Mesothelial cell of epicardium (in vitro differentiated cells): ENCODE results near the gene CORO1A. TPM values are rescaled to one million over a fixed set of nuclear protein-coding genes. Genes with fewer than 3 reads are reported as not detected.

ENCODE experiments used
- DNase-seq, 2 experiments: peaks; one replicate each; pipeline ENCODE4 v3.0.0; 2021; ENCODE audit warnings: low spot score in 2 of 2; ENCODE audit not compliant: unreplicated experiment in 2 of 2
- H3K27ac Mint-ChIP-seq: 2 replicates; pipeline ENCODE4 v1.8.0; 2021; ENCODE audit warnings: mixed read lengths
- H3K27me3 Mint-ChIP-seq: 2 replicates; pipeline ENCODE4 v1.8.0; 2021; ENCODE audit warnings: low read depth, mixed read lengths
- H3K36me3 Mint-ChIP-seq: 2 replicates; pipeline ENCODE4 v1.8.0; 2021; ENCODE audit warnings: mixed read lengths
- H3K4me1 Mint-ChIP-seq: 2 replicates; pipeline ENCODE4 v1.8.0; 2021; ENCODE audit warnings: mixed read lengths
- H3K4me3 Mint-ChIP-seq: 2 replicates; pipeline ENCODE4 v1.8.0; 2021; ENCODE audit warnings: mild to moderate bottlenecking, moderate library complexity, mixed read lengths
- H3K9me3 Mint-ChIP-seq: 2 replicates; pipeline ENCODE4 v1.8.0; 2021; ENCODE audit warnings: mixed read lengths
- total RNA-seq: library from RNA; stranded (reverse); gene quantifications from 3 replicates; pipeline ENCODE4 v1.2.1, GENCODE V29; 2021
- TF ChIP-seq, protein P1 (sequence below): fragments of 200-600 bp; sonication (generic); IDR thresholded peaks from one replicate; pipeline ENCODE4 v1.5.0; 2021; ENCODE audit warnings: antibody characterized with exemption; ENCODE audit not compliant: unreplicated experiment

The CORO1A gene
- total RNA-seq, 1 donor from 2014 or later: 7.0 TPM

DNA sequence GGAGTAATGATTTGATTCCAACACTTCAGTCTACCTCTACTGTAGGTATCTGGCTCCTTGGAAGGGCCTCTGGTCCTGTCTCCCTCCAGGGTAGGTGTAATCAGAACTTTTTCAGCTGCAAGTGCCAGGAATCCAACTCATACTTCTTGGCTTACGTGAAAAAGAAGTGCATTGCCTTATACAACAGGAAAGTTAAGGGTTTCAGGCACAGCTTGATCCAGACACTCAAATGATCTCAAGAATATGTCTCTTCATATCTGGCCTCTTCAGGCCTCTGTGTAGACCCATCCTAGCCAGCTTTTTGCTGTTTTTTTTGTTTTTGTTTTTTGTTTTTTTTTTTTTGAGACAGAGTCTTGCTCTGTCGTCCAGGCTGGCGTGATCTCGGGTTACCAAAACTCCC is 4.2 kb upstream of the CORO1A start:
- no peak overlapping the region for H3K27ac Mint-ChIP-seq
- no peaks in the 10 kb centered on the region for H3K9me3 Mint-ChIP-seq
- peaks cover 5% of the 10 kb centered on the region for H3K27me3 Mint-ChIP-seq
- DNase-seq: no peak
- no peak overlapping the region for H3K4me3 Mint-ChIP-seq
- peaks cover 4% of the 10 kb centered on the region for H3K4me1 Mint-ChIP-seq
- H3K36me3 Mint-ChIP-seq: no peaks in the 10 kb centered on the region
- TF ChIP-seq, protein P1, sequence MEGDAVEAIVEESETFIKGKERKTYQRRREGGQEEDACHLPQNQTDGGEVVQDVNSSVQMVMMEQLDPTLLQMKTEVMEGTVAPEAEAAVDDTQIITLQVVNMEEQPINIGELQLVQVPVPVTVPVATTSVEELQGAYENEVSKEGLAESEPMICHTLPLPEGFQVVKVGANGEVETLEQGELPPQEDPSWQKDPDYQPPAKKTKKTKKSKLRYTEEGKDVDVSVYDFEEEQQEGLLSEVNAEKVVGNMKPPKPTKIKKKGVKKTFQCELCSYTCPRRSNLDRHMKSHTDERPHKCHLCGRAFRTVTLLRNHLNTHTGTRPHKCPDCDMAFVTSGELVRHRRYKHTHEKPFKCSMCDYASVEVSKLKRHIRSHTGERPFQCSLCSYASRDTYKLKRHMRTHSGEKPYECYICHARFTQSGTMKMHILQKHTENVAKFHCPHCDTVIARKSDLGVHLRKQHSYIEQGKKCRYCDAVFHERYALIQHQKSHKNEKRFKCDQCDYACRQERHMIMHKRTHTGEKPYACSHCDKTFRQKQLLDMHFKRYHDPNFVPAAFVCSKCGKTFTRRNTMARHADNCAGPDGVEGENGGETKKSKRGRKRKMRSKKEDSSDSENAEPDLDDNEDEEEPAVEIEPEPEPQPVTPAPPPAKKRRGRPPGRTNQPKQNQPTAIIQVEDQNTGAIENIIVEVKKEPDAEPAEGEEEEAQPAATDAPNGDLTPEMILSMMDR: no peak

DNA sequence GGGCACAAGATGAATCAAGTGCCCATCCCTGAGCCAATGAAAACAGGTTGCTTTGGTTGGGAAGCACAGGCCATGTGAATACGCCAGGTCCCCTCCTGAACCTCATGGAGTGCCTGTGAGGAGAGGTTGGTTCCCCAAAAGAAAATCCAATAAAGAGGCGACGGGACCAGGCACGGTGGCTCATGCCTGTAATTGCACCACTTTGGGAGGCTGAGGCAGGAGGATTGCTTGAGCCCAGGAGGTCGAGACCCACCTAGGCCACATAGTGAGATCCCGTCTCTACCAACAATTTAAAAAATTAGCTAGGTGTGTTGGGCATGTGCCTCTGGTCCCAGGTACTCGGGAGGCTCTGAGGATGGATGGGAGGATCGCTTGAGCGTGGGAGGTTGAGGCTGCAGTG is 3.5 kb upstream of the CORO1A start:
- no peak overlapping the region for H3K27ac Mint-ChIP-seq
- TF ChIP-seq, protein P1: no peak
- H3K4me3 Mint-ChIP-seq: no peak overlapping the region
- H3K4me1 Mint-ChIP-seq: peaks cover 11% of the 10 kb centered on the region
- no peaks in the 10 kb centered on the region for H3K36me3 Mint-ChIP-seq
- H3K27me3 Mint-ChIP-seq: peaks cover 8% of the 10 kb centered on the region
- H3K9me3 Mint-ChIP-seq: no peaks in the 10 kb centered on the region
- no peak for DNase-seq

DNA sequence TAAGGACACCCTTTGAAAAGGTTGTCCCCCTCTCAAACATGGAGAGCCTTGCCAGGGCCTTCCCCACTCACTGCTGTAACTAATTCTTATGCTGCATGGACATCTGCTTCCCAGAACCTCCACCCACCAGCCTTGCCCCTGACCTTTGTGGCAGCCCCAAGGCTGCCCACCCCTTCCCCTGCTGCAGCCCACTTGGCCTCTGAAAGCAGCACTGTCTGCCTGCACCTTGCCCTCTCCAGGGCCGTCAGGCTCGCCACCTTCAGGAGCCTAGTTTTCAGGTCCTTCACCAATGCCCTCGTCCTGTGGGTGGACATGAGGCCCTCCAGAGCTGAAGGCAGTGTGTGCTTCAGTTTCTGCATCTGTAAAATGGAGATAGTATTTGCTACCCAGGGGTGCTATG is 2.7 kb upstream of the CORO1A start:
- H3K36me3 Mint-ChIP-seq: no peaks in the 10 kb centered on the region
- no peaks in the 10 kb centered on the region for H3K9me3 Mint-ChIP-seq
- H3K27me3 Mint-ChIP-seq: peaks cover 8% of the 10 kb centered on the region
- H3K4me3 Mint-ChIP-seq: no peak overlapping the region
- TF ChIP-seq, protein P1: no peak
- H3K4me1 Mint-ChIP-seq: peaks cover 11% of the 10 kb centered on the region
- DNase-seq: no peak
- H3K27ac Mint-ChIP-seq: no peak overlapping the region

DNA sequence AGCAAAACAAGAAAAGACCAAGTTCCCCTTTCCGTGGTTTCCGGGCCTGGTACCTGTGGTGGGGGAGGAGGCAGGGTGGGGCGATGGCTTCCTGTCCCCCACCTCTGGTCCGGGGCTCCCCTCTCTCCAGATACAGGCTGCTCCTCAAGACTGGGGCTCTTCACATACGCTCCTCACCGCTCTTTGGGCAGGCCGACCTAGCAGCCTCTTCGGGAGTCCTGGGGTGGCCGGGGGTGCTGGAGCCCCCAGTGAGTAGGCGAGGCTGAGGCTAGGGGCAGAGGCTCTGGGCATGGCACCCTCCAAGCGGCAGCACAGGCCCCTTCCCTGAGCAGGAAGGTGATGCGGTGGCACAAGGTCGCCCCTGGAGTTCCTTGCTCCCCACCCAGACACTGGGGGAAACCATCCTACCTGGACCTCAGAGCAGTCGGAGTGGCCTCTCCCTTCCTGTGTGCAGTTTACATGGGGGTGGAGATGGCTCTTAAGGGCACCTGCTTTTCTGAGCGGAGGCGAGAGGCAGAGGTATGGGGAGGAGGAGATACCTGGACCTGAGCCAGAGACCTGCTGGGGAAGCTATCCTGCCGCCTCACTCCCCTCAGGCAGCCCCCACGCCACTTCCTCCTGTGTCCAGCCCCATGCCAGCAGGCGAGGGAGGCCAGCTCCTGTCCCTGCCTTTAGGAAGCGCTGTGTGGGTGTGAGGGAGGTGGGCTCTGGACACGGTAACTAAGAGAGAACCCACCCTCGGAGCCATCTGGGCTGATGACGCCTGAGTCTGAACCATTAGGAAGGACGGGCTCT is 891 bp downstream of the CORO1A start:
- TF ChIP-seq, protein P1: no peak
- Mint-ChIP-seq H3K36me3 (no peaks in the 10 kb centered on the region), H3K27ac (peak overlapping the region; percentile 30)

DNA sequence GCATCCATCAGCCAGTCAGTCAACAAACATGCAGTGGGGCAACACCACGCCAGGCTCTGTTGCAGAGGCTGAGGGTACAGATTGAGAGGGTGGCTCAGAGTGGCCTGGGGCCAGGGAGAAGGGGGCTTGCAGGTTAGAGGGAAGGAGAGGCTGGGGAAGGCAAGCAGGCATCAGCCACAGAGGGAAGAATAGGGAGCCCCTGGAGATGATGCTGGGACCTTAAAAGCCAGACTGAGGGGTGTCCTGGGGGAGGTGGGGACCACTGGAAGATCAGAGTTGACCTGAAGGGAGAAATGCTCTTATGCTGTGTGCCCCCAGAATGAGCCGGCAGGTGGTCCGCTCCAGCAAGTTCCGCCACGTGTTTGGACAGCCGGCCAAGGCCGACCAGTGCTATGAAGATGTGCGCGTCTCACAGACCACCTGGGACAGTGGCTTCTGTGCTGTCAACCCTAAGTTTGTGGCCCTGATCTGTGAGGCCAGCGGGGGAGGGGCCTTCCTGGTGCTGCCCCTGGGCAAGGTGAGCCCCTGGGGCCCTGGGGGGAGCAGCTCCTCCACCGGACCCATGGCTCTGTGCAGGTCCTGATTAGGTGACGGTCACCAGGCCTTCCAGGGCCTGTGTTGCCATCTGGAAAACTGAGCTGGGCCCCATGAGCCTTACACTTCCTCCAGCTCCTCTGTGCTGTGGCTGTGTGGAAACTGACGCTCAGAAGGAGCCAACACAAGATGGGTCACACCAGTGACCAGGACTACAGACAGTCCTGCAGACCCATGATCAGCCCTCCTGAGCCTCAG is 1.7 kb downstream of the CORO1A start:
- Mint-ChIP-seq H3K36me3 (no peaks in the 10 kb centered on the region), H3K27ac (no peak overlapping the region), H3K4me1 (peaks cover 14% of the 10 kb centered on the region), H3K9me3 (no peaks in the 10 kb centered on the region), H3K27me3 (peaks cover 8% of the 10 kb centered on the region), H3K4me3 (no peak overlapping the region)
- TF ChIP-seq, protein P1: no peak
- no peak for DNase-seq

More for the DNA sequence above, 891 bp downstream of the CORO1A start:
- Mint-ChIP-seq H3K4me1 (peaks cover 14% of the 10 kb centered on the region), H3K9me3 (no peaks in the 10 kb centered on the region), H3K4me3 (peak overlapping the region; percentile 54), H3K27me3 (peaks cover 8% of the 10 kb centered on the region)
- peak; percentile 30 to 61 for DNase-seq
